AG08395 (cell line): ENCODE results near the gene YIPF4.
"Not testable (repeated sequence)": the region's sequence is repeated elsewhere in the genome, so short reads cannot be mapped to it uniquely, and the experiment has no call there.

ENCODE experiments used
- DNase-seq: peaks from one replicate; pipeline ENCODE4 v3.0.0; 2012; ENCODE audit warnings: mixed read lengths, low spot score

YIPF4 gene

GRCh38 chr2:32277674-32278477 lies at the start of gene YIPF4:
TSS of gene YIPF4 (plus strand) at chr2:32277904. CDS start at chr2:32278156, 252 bp downstream.
- DNase-seq: peak; percentile 100

- no peak for DNase-seq
Observed at GRCh38 chr2:32228181-32228580, 49.5 kb upstream of the YIPF4 start.

- DNase-seq: no peak
Observed at GRCh38 chr2:32229635-32230034, 48.1 kb upstream of the YIPF4 start.

GRCh38 chr2:32231959-32232358 lies 45.7 kb upstream of the YIPF4 start:
- no peak for DNase-seq

- no peak for DNase-seq
Observed at GRCh38 chr2:32235315-32235714, 42.4 kb upstream of the YIPF4 start.

- no peak for DNase-seq
Observed at GRCh38 chr2:32237488-32237887, 40.2 kb upstream of the YIPF4 start.

GRCh38 chr2:32237996-32238395 lies 39.7 kb upstream of the YIPF4 start:
- DNase-seq: no peak

GRCh38 chr2:32242331-32242730 lies 35.4 kb upstream of the YIPF4 start:
- no peak for DNase-seq

GRCh38 chr2:32246911-32247310 lies 30.8 kb upstream of the YIPF4 start:
- DNase-seq: no peak

GRCh38 chr2:32248299-32248698 lies 29.4 kb upstream of the YIPF4 start:
- DNase-seq: no peak

GRCh38 chr2:32249731-32250236 lies 27.9 kb upstream of the YIPF4 start:
- DNase-seq: no peak

GRCh38 chr2:32250290-32250689 lies 27.4 kb upstream of the YIPF4 start:
- no peak for DNase-seq

GRCh38 chr2:32258242-32258641 lies 19.5 kb upstream of the YIPF4 start:
- DNase-seq: no peak

- DNase-seq: no peak
Observed at GRCh38 chr2:32260376-32260775, 17.3 kb upstream of the YIPF4 start.

GRCh38 chr2:32262105-32262504 lies 15.6 kb upstream of the YIPF4 start:
- DNase-seq: no peak

- no peak for DNase-seq
Observed at GRCh38 chr2:32264422-32265105, 13.1 kb upstream of the YIPF4 start, which contains the start of gene NLRC4. TSS of gene NLRC4 (minus strand) at chr2:32264886. CDS start at chr2:32256775, 8,111 bp downstream.

GRCh38 chr2:32271063-32271462 lies 6.6 kb upstream of the YIPF4 start:
- no peak for DNase-seq

GRCh38 chr2:32272279-32272678 lies 5.4 kb upstream of the YIPF4 start:
- no peak for DNase-seq

GRCh38 chr2:32274289-32274688 lies 3.4 kb upstream of the YIPF4 start:
- DNase-seq: no peak

GRCh38 chr2:32275790-32276189 lies 1.9 kb upstream of the YIPF4 start:
- DNase-seq: not testable (repeated sequence)

GRCh38 chr2:32277363-32277673 lies 386 bp upstream of the YIPF4 start:
- no peak for DNase-seq

GRCh38 chr2:32278478-32278853 lies 762 bp downstream of the YIPF4 start:
- DNase-seq: no peak

- no peak for DNase-seq
Observed at GRCh38 chr2:32284321-32284720, 6.6 kb downstream of the YIPF4 start.
